Measurements from ENCODE around the gene PIK3C2B. TPM values are rescaled to one million over a fixed set of nuclear protein-coding genes. Genes with fewer than 3 reads are reported as not detected.

Gene PIK3C2B
- total RNA-seq, 1 experiment from 2014 or later, result 6.1 TPM

DNA sequence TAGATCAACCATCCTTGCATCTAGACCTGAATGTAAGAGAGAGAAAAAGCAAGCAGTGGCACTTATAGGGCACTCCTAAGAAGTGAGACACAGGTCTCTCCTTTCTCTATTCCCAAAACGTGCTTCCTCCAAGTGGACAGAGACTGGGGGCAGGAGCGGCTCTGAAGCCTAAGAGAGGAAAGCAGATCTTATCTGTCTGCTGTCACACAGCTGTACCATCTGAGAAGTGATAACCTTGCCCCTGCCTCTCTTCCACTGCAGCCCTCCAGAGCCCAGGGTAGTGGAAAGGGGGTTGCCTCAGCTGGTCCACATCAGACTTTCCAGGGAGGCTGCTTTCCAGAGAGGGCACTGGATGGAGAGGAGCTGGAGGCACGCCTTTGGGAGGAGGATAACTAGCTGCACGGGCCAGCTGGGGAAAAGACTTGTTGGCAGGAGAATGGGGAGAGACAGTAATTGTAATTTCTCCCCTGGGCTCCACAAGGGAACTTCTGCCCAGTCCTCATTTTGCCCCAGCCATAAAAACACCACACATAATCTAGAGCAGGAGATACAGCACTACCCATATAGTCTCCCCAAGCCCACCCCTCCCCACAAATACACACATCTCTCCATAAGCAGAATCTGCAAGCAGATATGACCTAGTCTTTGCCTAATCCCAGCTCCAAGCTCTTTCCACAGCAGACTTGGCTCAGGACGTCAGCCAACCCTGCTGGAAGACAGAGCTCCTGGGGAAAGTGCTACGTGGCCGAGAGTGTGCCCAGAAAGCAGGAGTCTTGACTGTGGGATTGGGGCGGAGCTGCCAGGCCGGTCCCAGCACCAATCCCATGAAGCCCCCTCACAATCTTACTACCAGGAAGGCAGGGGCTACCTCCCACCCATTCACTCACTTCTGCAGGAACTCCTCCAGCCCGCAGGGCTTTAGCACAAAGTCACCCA lies 31.2 kb downstream of the PIK3C2B start:
- no peak for DNase-seq (ENCODE audit: extremely low read depth, low read depth)

DNA sequence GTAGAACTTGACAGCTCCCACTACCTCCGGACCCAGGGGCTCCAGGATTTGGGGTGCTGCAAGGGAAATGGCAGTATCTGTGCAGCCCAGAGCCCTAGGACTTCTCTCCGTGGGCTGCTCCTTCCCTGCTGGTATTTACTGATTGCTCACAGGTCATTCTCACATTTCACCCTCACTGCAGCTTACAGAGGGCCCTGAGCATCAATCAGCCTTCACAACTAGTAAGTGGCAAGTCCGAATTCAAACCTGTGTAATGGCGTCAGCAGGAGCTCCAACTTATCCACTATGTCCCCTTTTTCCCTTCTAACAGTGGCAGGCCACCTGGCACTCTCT lies 32.4 kb downstream of the PIK3C2B start:
- DNase-seq (ENCODE audit: extremely low read depth, low read depth), result no peak

DNA sequence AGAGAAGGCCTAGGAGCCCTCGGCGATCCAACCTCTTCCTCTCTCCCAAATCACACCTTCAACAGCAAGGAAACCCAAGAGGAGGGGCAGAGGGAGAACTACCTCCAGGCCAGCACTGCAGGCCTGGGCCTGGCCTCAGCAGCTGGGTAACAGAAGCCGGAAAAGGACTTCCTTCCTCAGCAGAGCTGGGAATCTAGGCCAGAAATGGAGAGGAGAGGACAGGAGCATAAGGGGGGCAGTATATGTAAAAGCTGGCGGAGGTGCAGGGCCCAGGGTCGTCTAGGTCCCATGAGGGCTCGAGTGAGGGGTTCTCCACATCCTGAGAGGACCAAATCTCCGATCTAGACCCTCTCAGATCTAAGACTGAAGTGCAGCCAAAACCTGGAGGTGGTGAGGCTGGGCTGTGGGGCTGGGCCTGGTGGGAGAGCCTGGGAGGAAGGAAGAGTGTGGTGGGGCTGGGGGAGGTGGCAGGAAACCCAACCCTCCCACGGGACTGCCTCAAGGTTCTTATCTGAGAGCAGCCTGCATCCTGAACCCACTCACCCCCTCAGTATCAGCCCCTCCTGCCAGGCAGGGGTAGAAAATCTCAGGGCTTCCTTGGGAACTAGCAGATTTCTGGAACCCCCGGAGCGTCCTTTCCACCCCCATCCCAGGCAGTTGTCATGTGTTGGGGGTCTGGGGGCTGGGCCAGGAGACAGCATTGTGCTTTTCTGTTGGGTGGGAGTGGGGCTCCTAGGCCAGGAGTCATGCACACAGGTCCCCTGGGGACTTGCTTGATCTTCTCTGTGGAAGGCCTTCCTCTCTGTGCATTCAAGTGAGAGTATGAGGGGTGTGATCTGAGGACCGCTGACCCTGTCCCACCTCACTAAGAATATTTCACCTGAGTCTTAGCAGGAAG lies 33.0 kb downstream of the PIK3C2B start:
- DNase-seq (ENCODE audit: extremely low read depth, low read depth), result no peak

DNA sequence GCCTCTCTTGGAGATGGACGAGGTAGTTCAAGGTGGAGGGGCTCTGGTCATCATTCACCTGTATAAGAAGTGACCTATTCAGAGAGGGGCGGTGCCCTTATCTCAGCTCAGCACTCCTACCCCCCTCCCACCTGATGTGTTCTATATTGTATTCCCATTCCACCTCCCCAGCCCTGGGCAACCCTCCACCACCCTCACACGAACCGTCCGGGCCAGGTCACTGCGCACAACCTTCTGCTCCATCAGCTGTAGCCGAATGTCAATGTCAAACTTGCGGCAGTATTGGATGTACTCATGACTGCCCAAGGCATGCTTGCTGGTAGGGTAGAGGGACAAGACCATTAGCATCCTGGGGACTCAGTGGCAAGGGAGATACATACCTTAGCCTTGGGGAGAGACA lies 34.3 kb downstream of the PIK3C2B start:
- no peak for DNase-seq (ENCODE audit: extremely low read depth, low read depth)

DNA sequence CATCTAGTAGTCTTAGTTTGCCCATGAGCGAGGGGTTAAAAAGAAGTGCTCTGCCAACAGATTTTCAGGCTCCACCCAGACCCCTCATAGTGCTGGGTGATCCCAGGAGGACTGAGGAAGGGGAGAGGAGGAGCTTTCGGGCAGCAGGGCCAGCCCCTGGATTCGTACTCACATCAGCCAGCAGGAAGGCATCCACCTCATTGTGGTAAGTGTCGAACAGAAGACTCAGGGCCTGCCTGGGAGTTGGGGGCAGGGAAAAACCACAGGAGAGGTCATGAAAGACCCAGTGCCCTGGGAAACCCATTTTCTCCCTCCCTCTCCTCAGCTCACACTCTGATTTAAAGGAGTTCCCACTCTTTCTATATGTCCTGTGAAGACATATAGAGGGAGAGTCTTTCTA lies 34.9 kb downstream of the PIK3C2B start:
- no peak for DNase-seq (ENCODE audit: extremely low read depth, low read depth)

DNA sequence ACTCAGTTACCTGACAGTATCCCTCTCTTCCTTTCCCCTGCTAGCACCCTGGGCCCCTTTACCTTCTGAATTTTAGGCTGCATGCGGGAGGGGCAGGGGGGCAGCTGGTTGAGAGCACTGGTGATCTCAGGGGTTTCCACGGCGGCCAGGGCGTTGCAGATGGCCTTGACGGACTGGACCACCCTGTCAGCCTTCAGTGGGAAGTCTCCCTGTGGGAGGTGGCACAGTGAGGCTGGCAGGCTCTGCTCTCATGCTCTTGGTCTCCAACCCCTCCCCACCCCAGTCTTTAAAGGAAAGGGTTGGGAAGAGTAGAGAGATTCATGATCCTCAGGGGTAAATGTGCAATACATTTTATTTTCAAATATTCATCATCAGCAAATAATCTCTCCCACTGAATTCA lies 36.9 kb downstream of the PIK3C2B start:
- DNase-seq (ENCODE audit: extremely low read depth, low read depth), result no peak

DNA sequence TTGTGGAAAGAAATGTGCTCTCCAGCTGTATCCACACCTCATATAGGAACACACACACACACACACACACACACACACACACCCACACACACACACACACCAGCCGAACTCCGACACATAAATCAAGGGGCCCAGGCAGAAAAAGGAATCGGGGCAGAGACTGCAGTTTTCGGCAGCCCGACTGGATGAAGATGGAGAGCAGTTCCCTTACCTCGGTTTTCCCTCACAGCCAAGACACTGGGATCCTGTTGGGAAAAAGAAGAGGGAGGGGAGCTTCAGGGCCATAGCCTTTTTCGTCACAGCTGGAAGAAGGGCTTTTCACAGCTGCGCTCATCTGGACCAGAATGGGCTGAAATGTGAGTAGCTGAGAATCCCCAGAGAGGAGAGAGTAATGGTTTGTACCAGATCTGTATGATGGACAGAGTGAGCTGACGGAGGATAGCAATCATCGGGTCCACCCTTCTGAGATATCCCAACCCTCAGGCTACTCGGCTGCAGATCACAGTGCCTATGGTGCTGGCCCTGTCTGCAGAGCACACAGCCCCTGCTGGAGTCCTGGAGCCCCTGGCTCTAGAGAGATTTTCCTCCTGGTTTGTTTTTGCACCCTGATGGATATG lies 37.7 kb downstream of the PIK3C2B start:
- DNase-seq (ENCODE audit: extremely low read depth, low read depth), result no peak

DNA sequence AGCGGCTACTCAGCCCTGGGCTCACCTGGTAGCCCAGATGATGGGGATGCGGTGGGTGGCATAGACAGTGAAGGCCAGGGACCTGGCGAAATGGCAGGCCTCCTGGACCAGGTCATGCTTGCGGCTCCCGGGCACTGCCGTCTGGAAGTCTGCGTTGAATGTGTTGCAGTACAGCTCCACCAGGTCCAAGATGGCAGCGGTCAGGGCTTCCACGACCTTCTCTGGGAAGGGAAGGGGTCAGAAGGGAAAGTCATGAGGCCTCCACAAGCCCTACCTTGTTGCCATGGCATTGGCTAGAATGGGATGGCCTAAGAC lies 38.8 kb downstream of the PIK3C2B start:
- no peak for DNase-seq (ENCODE audit: extremely low read depth, low read depth)

DNA sequence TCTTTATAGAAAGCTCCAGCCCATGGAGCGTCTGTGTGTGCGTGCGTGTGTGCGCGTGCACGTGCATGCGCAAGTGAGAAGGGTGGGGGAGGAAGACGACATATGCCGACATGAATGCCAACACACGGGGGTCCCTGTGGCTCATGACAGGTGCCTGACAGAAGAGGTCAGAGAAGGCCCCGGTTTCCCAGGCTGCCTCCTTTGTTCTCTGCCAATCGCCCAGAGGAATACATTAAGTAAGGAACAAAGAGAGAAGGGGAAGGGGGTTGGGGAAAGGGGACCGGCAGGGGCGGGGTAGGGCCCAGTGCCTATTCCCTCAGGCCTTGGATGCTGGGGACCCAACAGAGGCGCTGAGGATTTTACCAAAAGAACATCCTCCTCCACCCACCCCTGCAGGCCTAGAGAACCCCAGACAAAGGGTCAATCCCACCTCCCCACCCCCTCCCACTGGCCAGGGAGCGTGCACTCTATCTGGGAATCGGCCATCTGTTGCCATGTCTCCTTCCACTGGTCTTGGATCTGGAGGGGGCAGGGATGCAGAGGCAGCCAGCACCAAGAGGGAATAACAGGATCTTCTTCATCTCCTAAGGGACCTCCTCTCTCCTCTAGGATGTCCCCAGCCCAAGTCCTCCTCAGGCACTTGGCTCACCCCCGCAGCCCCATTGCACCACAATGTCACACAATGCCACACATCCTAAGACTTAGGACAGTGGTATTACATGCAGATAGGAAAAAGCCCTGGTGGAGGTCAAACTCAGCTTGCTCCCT lies 39.4 kb downstream of the PIK3C2B start:
- DNase-seq (ENCODE audit: extremely low read depth, low read depth), result no peak

DNA sequence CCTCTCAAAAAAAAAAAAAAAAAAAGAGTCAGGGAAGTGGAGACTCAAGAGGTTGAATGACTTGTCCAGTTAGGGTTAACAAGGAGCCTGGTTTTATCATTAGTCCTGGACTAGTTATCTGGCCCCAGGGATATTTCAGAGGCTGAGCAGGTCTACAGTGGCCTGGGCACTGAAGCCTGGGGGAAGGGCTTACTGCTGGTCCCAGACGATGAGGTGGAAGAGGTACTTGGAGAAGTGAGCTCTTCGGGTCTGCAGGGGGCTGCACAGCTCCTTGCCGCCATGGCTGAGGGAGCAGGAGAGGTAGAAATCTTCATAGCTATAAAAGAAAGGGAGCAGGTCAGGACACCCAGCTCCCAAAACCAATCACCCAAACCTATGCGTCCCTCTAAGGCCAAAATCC lies 40.1 kb downstream of the PIK3C2B start:
- no peak for DNase-seq (ENCODE audit: extremely low read depth, low read depth)

DNA sequence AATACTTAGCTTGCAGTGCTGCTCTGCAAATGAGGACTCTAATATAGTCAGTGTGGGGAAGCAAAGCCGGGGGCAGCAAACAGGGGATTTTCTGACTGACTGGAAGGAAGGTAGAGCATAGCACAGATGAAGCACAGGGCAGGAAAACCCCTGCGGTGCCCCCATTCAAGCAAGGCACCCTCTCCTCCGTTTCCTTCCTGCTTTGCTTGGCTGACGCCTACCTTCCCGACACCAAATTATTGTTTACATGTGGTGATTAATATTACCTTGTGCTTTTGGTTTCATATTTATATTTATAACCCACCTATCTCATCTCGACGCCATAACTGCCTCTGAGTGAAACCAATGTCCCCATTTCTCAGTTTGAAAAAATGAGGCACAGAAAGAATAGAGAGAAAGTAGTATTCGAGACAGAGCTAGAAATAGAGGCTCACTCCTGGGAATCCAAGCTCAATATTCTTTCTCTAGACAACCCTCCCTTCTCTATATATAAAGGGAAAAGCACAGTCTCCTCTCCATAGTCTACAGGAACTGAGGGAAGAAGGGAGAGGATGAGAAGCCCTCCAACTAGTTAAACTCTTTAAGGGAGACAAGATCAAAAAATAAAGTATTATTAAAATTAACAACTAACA lies 41.3 kb downstream of the PIK3C2B start:
- no peak for DNase-seq (ENCODE audit: extremely low read depth, low read depth)

DNA sequence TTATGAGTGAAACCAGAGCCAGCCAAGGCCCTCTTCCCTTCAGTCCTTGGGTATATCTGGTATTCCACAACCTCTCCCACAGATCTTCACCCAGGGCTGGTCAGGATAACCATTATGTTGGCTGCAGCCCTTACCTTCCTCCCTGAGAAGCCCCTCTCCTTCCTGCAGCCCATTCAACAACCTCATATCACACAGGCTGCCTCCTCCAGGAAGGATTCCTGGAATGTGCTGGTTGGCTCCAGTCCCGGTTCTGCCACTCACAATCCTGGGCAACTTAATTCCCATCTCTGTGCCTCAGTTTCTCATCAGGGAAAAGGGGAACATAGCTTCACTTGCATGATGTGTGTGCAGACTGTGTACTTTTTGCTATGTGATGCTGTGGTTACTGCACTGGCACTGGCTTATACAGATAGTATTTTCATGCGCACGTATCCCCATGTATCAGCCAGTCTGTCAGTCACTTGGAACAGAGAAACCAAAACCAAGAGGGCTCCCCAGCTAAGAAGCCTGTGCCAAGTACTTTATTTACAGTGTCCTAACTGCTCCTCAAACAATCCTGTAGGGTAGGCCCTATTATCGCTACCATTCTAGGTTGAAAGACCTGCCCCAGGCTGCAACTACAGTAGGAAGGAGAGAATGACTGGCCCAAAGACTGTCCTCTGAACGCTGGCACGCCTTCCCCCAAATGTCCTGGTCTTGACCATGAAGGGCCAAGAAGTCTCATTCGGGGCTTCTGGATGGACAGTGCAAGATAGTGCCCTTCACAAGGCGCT lies 43.1 kb downstream of the PIK3C2B start:
- no peak for DNase-seq (ENCODE audit: extremely low read depth, low read depth)

DNA sequence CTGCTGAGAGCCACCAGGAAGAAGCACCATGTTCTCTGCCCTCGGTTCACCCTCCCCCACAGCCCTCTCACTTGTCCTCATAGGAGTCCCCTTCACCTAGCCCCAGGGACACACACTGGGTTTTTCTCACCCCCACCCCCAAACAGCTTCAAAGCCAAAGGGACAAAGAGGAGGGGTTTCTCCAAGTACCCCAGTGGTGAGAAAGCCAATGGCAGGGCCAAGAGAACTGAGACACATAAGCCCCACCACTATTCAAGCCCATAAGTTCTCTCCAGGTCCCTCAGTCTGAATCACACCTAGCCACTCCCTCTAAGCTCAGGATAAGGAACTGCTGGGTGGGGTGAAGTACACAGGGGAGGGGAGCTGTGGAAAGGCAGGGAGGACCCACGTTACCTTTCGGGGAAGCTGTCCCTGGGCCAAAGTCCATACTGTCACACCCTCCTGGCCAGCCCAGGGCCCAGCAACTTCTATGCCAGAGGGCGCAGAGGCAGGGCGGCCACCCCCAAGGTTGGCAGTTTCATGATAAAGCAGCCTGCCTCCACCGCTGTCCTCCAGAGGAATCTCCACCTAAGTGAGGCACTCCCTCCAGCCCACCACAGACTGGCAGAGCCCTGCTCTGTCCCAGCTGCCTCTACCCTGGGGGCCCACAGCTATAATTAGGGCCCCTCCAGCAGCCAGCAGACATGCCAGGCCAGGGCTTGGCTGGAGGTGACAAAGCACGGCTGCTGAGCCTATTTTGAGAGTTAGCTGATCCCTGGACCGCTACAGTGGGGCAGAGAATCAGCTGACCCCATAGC lies 43.9 kb downstream of the PIK3C2B start:
- DNase-seq (ENCODE audit: extremely low read depth, low read depth), result no peak

DNA sequence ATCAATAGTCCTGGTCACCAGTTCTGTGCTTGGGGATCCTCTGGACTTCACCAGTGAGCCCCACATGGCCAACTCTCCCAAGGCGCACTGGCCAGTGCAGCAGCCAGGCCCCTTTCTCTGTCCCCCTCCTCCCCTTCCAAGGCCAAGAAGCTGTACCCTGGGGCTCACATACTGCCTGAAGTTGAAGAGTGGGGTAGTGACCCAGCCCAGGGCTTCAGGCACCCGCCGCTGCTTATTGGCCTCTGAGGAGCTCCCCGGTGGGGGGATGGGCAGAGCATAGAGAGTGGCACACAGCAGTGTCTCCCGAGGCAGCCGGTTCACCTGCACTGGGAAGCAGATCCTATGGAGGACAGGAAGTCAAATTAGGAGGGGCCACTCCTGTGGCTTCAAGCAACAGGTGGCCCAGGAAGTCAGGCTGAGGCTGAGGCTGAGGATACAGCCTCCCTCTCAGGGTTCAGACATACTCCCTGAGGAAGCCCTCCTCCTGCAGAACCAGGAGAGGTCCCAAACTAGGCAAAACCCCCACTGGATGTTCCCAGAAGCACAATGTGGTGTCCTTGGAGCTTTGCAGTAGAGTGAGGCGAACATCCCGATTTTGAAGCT lies 44.8 kb downstream of the PIK3C2B start:
- no peak for DNase-seq (ENCODE audit: extremely low read depth, low read depth)

DNA sequence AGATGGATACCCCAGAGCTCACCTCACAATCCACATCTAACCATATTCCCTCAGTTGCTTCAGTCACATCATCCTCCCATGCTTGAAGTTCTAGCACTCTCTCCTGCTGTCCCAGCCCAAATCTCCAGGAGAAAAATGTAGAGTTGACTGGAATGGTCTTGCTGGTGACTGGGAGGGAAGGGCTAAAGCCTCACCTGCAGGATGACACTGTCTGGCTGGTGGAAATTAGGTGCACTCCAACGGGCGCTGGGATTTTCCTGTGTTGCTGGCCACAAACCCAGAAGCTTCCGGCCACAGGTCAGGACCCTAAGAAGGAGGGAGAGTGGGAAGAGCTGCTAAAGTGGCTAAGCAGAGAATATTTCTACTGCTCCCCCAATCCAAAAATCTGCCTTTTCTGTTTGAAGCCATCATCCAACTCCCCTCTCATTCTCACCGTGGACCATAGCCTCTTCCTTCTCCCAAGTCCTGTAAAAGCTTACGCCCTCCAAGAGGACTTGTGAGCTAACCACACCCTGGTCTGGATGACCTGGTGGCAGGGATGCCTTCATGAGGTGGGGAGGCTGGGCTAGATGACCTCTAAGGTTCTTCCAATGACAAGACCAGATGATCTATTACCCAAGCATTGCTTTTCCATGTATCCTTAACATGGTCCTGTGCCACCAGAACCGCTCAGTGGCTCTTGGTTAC lies 45.5 kb downstream of the PIK3C2B start:
- no peak for DNase-seq (ENCODE audit: extremely low read depth, low read depth)

DNA sequence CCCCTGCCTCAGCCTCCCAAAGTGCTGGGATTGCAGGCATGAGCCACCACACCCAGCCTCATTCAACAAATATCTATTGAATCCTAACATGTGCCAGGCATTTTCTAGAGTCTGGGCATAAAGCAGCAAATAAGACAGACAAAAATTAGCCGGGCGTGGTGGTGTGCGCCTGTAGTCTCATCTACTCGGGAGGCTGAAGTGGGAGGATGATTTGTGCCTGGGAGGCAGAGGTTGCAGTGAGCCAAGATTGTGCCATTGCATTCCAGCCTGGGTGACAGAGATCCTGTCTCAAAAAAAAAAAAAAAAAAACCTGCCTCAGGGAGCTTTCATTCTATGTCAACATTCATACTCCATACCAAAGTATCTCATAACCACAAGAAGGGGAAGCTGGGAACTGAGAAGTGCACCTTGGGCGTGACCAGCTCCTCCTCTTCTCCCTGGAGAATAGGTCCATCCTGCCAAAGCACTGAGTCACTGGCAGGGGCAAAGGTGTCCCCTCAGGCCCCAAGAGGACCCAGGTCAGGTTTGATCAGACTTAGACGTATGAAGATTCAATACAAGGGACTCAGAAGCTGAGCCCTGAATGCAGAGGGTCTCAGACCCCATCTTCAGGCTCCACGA lies 46.2 kb downstream of the PIK3C2B start:
- DNase-seq (ENCODE audit: extremely low read depth, low read depth), result no peak

DNA sequence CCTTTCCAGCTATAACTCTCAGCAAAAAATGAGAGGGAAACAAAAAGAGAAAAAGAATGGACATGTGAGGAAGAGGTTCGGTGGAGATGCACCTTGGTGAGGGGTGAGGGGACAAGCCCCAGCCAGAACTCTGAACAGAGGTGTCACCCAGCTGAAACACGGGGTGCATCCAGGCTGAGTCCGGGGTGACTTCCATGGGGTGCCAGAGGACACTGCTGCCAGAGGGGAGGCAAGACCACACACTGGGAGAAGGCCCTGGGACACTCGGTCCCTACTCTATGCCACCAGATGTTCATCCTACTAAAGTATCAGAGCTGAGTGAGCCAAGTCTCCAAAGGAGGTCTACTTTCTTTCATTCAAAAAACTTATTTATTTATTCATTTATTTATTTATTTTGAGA lies 46.9 kb downstream of the PIK3C2B start:
- DNase-seq (ENCODE audit: extremely low read depth, low read depth), result no peak

Measured in NCI-H460 (cell line).